GM20431 (cell line): ENCODE results near the gene KIF26A.

Source experiments
- in situ Hi-C: fragments of 300-500 bp; cut with MseI, MboI; formaldehyde crosslinking; loops from one replicate; pipeline ENCODE4 v1.15.0; 2020; ENCODE audit warnings: low sequenced_read_pairs; ENCODE audit not compliant: unreplicated experiment

KIF26A gene

DNA sequence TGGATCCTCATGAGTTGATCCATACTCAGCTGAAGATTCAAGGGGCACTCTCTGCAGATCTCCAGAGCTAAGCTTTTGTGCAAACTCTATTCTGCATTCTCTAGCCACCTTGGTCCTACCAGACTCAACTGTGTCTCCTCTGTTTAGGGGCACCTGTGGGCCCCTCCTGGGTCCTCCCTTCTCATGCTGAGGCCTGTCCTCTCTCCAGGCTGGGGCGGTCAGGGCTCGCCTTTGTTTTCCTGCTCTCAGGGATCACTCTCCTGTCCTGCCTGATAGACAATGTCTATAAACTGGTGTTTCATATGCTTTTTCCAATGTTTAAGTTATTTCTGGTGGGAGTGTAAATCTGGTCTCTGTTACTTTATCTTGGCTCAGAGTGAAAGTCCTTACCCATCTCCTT, 11.6 kb upstream of the KIF26A start:
- in situ Hi-C loops = no loop called here

DNA sequence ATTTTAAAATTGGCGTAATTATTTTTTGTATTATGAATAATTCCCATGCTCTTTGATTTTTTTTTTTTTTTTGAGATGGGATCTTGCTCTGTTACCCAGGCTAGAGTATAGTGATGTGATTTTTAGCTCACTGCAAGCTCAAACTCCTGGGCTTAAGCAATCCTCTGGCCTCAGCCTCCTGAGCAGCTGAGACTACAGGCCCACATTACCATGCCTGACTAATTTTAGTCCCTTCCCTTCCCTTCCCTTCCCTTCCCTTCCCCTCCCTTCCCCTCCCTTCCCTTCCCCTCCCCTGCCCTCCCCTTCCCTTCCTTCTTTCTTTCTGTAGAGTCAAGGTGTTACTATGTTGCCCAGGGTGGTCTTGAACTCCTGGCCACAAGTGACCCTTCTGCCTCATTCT, 9.4 kb upstream of the KIF26A start:
- in situ Hi-C loops = no loop called here

DNA sequence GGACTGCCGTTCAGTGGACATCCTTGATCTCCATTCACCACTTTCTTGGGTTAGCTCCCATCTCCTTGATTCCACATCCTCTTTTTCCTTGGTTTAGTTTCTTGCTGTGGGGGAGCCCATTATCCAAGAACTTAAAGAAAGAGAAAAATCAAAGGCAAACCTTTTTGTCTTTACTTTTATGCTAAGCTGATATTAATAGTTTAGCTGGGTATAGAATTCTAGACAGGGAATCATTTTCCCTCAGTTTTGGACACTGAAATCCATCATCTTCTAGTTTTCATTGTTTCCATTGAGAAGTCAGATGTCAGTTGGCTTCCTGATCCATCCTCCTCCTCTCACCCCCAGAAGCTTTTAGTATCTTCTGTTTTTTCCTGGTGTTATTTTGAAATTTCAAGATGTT, 8.8 kb upstream of the KIF26A start:
- in situ Hi-C loops = no loop called here

DNA sequence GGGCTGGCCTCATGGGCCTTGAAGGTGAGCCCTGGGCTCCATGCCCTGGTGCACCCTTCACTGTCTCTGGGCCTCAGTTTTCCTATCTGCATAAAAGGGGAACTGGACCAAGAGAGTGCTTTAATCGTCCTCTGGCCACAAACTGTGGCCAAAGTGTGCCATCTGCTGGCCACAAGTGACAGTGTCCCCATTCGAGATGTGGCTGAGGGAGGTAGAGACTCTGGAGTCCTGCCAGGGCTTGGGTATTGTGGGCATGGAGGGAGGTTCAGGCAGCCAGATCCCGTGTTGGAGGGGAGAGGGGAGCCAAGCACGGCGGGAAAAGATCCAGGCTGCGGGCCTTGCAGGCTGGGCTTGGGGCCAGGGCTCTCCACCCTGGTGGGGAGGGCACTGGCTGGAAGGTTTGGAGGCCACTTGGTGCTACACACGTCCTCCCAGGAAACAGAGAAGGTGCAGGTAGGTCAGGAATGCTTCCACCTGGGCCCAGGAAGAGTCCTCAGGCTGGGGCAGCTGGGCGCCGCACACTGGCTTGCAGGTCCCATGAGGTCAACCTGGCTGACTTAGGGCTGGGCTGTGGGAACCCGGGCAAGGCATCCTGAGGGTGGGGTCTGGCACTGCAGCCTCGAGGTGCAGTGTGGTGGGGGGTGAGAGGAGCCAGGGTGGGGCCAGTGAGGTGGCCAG, 7.3 kb upstream of the KIF26A start:
- in situ Hi-C loops = no loop called here

DNA sequence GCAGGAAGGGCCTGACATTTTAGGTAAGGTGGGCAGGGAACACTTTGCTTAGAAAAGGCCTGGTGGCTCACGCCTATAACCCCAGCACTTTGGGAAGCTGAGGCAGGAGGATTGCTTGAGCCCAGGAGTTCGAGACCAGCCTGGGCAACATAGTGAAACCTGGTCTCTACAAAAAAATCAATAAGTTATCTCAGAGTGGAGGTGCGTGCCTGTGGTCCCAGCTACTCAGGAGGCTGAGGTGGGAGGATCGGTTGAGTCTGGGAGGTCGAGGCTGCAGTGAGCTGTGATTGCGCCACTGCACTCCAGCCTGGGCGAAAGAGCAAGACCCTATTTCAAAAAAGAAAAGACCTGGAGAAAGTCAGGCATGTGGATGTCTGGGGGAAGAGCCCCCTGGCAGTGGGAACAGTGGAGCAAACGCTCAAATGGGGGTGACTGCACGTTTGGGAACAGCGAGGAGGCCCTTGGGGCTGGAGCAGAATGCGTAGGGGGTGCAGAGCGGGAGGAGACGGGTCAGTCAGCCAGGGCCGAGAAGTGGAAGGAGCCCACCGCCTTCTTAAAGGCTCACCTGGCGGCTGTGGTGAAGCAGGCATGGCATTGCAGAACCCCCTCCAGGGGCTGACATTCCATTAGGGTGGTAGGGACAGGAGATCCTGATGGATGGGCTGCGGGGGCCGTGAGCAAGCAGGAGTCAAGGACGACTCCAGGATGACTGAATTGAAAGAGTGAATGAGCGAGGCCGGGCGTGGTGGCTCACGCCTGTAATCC, 6.2 kb upstream of the KIF26A start:
- in situ Hi-C loops = no loop called here

DNA sequence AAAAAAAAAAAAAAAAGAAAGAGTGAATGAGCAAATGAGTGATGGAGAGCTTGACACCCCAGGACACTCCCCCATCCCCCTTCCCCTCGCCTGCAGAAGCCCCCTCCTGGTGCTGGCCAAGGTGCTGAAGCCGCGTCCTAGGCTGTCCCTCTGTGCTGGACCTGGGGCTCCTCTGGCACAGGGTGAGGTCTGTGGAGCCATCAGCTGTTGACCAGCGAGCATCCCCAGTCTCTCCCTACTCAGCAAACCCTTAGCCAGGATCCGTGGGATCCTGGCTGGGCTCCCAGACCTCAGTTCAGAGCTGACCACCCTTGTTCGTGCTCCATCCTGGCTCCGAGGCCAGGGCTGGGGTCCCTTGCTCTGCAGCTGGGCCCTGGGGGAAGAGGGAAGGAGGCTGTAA, 5.4 kb upstream of the KIF26A start:
- in situ Hi-C loops = no loop called here

DNA sequence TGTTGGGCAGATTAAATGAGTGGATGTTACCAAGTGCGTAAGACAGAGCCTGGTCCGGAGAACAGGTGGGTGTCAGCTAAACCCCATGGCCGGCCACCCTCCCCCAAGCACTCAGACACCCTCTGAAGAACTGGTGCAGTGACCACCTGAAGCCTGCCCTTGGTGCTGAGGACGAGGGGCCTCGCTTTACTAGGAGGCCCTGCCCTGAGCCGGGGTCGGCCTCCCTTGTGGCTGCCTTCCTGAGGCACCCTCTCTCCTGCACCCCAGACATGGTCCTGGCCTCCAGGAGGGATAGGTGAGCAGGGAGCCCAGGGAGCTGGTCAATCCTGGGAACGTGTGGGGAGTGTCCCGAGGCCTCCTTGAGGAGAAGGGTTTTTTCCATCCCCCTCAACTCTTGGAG, 4.9 kb upstream of the KIF26A start:
- in situ Hi-C loops = no loop called here

DNA sequence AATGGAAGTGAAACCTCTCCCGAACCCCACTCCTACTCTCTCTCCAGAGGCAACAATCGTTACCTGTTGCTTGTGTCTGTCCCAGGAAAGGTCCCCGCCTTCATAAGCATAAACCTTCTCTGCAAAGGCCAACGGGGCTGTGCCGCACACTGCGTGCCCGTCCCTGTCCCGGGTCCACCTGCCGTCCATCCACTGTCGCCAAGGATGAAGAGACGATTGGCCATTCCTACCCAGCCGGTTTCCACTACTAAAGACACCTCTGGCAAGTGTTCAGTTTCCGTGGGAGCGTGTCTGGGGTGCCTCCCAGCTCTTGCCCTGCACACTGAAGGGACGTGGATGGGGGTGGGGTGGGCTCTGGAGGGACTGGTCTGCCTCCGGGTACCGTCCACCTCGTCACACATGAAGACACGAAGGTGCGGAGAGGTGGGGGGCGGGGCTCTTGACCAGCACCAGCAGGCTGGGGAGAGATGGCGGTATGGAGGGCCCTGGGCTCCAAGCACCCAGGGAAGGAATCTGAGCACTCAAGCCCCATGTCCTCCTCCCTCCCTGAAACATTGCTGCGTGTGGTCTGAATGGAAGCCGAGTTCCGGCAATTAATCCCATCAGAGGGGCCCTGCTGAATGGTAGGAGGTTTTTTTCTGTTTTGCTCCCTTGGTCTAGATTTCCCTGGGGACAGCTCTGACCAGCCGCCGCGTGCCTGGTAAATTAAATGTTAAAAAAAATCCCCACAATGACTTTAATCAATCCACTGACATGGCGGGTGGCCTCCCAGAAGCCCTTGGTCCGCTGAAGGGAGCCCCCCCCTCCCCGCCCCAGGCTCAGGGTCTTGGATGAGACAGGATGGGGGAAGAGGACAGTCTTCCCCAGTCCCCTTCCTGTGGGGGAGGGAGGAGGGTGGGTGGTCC, 4.1 kb upstream of the KIF26A start:
- in situ Hi-C loops = no loop called here

DNA sequence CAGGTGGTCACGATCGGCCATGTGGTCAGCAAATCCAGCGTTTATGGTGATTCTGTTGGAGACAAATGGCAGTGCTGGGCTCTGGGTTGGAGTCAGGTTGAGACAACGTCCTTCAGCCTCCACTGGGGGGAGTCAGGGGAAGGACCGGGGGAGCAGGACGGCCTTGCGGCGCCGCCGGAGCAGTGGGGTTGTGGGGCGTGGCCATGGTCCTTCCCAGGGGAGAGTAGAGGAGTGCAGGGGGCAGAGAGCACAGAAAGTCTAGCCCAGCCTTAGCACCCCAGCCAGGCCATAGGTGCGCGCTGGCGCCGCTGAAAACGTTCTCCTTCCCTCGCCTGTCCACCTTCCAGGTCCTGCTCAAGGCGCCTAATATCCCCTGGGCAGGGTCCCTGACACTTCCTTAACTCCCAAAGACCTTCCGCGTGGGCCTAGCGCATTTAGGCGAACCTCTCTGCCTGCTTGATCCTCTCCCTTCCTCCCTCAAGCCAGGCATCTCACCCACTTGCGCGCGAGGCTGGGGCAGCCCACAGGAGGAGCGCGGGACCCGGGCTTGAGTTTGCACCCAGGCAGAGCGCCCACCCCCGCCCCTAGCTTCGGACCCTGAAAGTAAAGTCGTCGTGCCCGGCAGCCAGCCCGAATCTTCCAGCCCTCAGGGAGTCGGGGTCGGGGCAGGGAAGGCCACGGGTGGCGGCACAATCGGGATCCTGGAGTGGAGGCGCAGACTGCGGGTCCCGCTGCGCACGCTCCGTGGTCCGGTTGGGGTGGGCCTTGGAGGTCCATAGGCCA, 3.1 kb upstream of the KIF26A start:
- in situ Hi-C loops = no loop called here

DNA sequence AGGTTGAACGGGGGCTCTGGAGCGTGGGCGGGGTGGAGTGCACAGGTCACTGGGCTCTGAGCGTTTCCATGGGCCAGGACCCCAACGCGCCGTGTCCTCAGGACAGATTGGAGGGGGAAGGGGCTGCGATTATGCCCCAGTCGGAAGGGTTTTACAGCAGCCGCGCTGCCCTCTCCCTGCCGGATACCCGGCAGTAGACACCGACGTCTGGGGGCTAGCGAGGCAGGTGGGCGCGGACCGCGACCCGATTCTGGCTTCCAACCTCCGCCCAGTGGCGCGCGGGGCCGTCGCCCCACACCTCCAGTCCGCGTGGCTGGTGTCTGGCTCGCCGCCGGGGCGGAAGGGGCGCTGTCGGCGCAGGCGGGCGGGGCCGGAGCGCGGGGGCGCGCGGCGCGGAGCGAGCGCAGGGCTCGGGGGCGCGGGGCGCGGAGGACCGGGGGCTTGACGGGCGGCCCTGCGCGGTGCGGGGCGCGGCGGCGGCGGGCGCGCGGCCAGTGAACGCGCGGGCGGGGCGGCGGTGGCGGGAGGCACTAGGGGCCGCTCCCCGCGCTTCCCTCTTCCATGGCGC, 2.4 kb upstream of the KIF26A start:
- in situ Hi-C loops = no loop called here

DNA sequence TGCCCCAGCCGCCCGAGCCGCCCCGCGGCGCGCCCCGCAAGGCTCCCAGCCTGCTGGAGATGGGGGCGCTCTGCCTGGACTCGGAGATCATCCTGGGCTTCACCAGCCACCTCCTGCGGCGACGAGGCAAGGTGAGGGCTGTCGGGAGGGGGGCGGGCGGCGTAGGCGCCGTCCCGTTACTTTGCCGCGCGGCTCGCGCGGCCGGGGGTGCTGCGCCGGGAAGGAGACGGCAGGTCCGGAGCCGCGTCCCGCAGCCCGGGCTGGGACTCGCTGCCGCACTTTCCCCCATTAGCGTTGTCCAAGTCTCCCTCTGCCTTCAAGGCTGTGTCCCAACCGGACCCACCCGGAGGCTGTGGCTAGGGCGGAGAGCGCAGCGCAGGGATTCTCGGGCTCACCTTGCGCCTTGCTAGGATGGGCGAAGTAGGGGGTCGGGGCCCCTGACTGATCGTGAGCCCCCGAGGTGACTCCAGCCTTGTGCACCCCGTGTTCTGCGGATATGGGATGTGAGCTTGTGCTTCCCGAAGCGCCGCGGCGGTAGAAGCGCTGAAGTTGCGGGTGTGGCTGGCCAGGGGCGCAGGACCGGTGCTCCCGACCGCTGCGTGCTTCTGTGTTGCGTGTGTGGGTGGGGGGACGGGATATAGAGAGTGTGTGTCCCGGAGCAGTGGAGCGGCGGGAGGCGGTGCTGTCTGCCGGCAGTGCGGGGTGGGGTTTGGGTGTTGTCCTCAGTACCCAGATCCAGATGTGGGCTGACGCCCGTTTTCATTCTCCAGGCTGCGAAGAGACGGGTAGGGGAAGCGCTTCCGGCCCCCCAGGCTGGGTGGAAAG, 1.7 kb upstream of the KIF26A start:
- in situ Hi-C loops = no loop called here

DNA sequence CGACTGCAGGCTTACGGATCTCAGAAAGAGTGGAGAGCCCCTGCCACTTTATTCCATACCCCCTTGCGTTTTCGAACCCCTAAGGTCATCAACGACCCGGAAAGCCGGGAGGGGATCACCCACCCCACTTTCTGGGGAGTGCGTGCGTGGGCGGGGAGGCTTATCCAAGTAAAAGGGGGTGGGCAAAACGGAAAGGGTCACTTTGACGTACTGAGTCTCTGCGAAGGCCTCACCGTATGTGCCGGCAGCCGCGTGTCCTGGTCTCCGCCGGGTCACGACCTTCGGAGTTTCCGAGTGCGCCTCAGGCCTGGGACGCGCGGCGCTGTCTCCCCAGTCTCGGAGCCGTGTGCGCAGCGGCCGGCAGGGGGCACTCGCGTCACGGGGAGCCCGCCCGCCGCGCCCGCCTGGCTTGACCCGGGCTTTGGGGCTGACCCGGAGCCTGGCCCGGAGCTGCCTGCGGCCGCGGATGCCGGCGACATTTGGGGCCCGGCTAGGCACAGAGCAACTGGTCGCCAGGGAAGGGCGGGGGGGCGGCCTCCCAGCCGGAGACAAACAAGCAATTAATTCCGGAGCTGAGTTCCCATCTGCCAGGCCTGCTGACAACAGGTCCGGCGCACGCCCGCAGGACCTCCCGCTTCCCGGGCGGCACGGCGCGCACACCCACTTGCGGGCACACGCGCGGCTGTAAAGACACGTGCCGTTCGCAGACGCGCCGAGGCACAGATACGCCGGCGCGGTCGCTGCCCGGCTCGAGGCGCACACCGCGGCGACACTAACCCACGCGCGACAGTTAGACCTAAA, 890 bp upstream of the KIF26A start:
- in situ Hi-C loops = no loop called here

DNA sequence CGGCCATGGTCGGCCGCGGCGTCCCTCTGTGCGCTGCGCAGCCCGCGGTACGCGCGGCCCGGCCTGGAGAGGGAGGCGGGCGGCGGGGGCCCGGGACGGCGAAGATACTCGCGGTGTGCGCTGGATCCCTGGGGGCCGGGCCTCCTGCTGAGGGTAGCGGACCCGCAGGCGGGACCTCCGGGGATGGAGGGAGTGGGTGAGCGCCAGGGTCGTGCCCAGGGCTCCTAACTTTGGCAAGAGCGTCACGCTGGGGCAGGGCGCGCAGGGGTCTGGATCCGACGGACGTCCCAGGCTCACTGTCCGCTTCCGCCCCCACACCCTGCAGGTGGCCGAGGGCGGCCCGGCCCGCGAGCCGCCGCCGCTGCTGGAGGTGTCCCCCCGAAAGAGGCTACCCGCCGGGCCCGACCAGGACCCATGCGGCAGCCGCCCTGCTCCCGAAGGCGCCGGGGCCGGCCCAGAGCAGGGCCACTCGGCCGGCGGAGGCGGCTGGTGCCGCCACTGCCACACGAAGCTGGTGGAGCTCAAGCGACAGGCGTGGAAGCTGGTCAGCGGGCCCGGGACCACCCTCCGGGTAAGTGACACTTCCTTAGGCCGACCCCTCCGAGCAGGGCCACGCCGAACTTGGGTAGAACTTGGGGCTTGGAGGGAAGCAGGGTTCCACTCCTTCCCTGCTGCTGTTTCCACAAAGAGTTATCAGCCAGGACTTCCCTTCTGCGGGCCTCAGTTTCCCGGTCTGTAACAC, 502 bp downstream of the KIF26A start:
- in situ Hi-C loops = no loop called here

DNA sequence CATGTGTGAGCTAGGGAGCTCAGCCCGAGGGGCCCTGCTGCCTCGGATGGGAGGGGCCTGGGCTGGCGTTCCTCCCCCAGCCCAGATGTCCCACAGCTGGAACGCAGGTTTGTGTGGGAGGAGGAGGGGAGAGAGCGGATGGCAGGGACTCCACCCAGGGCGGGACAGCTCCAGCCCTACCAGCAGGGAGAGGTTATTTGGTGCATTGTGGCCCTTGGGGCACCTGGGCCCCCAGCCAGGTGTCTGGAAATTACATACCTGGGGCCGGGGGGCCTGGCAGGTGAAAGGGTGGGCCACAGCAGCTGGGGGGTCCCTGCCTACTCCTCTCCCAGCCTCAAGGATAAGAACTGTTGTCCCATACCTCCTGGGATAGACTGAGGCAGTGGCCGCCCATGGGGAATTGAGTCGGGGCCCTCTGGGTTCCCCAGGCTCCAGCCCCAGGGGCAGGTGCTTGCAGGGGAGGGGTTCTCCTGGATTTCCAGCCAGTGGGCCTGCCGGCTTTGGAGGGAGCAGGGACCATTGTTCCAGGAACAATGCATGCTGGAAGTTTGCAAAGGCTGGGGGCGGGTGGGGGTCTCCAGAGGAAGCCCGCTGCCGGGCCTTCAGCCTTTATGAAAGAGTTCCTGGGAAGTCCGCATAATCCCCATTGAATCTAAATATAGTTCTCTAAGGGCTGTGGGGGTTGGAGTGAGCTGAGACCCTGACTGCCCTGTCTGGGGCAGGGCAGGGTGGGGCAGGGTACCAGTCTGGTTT, 1.2 kb downstream of the KIF26A start:
- in situ Hi-C loops = no loop called here

DNA sequence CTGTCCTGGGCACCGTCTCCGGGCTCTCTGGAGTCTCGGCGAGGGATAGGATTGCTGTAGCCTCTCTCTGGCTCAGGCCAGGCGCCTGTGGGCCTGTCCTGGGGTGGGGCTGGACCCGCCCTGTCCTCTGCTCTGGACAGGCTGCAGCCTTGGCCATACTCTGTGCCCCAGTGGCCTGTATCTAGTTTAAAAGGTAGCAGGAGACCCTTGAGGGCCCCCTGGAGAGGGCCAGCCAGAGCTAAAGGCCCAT, 1.8 kb downstream of the KIF26A start:
- in situ Hi-C loops = no loop called here

DNA sequence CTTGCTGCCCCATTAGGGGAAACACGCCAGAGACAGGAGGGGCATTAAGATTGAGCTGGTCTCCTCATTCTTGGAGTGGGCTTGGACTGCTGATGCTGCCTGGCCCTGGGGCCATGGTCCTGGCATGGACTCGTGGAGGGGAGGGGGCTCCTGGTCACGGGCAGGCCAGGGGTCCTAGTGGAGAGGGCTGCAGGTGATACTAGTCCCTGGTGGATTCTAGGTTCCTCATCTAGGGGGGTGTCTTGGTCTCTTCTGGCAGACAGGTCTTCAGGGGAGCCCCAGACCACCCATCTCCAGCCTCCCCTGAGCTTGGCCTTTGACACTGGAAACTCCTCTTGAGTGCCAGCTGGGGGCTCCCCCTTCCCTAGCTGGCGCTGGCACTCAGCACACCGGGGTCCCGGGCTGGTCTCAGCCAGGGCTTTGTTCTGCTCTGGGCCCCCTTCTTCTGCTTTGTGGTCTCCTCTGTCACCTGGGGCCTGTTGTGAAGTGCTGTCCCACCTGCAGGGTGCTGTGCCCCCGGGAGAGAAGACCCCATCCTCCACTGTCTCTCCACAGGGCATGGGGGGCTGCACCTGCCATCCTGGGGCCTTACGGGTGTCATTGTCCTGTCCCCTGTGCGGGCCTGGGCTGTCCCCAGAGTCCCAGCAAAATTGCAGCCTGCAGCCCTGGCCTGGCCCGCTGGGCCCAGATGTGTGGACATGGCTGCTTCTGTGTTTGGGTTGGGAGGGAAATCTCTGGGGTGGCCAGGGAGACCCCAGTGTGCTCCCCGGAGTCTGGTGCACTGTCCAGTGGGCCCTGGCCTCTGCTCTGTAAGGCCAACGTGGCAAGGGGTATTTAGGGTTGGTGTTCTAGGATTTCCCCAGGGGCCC, 2.3 kb downstream of the KIF26A start:
- in situ Hi-C loops = no loop called here
